ENCODE measurements around the gene ANGEL2.

DNA sequence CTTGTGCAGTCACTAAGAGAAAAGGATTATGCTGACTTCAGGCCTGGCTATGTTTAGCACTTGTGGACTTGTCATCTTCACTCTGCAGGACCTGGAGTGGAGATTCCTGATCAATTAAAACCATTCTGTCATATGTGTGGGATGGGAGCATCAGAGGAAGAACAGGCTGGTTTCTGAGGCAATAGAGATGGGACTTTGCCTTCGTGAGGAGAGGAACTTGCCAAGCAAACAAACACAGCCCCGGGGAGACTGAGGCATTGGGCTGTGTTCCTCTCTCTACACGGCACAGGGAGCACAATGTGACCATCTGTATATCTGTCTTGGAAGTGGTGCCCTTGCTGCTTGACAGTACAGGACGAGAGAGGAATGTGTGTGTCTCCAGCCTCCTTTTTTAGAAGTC is 42.2 kb downstream of the ANGEL2 start:
- TF ChIP-seq FOXM1 (IDR thresholded peaks at IDR 0.05; ENCODE audit: borderline replicate concordance) (no peak), TARDBP (IDR thresholded peaks at IDR 0.05) (no peak), ZNF384 (IDR thresholded peaks at IDR 0.05) (no peak)

All from HEK293T (cell line).